ENCODE results near the gene DISP3.

DNA sequence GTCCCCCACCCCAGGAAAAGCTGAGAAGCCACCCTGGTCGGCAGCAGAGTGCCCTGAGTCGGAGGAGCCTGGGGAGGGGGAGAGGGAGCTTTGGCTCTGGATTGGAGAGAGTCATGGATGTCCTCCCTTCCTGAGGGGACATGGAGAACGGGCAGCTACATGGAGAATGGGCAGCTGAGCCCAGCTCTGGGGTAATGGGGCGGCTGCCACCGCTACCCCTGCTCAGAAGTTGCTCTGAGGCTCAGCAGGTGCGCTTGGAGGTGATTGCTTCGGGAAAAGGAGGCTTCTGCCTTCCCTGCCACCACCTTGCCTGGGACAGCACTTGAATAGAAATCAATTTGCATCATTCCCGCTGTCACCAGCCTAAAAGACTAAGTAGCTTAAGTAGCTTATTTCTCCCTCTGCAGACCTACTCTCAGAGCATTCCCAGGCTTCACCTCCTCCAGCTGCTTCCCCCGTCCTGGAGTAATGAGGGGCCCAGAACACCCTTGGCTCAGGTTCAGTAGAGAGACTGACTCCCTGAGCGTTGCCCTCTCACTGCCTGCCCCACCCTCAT, 8.3 kb downstream of the DISP3 start:
- TF ChIP-seq, protein P1, sequence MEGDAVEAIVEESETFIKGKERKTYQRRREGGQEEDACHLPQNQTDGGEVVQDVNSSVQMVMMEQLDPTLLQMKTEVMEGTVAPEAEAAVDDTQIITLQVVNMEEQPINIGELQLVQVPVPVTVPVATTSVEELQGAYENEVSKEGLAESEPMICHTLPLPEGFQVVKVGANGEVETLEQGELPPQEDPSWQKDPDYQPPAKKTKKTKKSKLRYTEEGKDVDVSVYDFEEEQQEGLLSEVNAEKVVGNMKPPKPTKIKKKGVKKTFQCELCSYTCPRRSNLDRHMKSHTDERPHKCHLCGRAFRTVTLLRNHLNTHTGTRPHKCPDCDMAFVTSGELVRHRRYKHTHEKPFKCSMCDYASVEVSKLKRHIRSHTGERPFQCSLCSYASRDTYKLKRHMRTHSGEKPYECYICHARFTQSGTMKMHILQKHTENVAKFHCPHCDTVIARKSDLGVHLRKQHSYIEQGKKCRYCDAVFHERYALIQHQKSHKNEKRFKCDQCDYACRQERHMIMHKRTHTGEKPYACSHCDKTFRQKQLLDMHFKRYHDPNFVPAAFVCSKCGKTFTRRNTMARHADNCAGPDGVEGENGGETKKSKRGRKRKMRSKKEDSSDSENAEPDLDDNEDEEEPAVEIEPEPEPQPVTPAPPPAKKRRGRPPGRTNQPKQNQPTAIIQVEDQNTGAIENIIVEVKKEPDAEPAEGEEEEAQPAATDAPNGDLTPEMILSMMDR (IDR thresholded peaks at IDR 0.05; ENCODE audit: low read depth, low read length) = no peak
- no peak for TF ChIP-seq MAX (IDR thresholded peaks at IDR 0.05; ENCODE audit: low read depth, low read length)

Data from NB4 (cell line).